UCSD-AML1 (cell line): ENCODE measurements around the gene TMX1.
"Not testable (repeated sequence)": the region's sequence is repeated elsewhere in the genome, so short reads cannot be mapped to it uniquely, and the experiment has no call there.

ENCODE experiments used
- DNase-seq: peaks from one replicate; lab custom pipeline; 2025; ENCODE audit not compliant: unreplicated experiment; lab: John Stamatoyannopoulos, UW

The TMX1 gene

GRCh38 chr14:51239813-51240803 is at the start of gene TMX1:
Gene TMX1, plus strand, starts transcription at chr14:51240247. Its CDS starts 46 bp downstream, at chr14:51240293.
- peak; percentile 98 for DNase-seq

- no peak for DNase-seq
Observed at GRCh38 chr14:51201890-51202289, 38.2 kb upstream of the TMX1 start.

GRCh38 chr14:51202914-51203665 is 37.0 kb upstream of the TMX1 start:
- no peak for DNase-seq

- DNase-seq: no peak
Observed at GRCh38 chr14:51203881-51204280, 36.2 kb upstream of the TMX1 start.

- DNase-seq: no peak
Observed at GRCh38 chr14:51205486-51205885, 34.6 kb upstream of the TMX1 start.

- no peak for DNase-seq
Observed at GRCh38 chr14:51206462-51206861, 33.6 kb upstream of the TMX1 start.

GRCh38 chr14:51207621-51208020 is 32.4 kb upstream of the TMX1 start:
- DNase-seq: no peak

GRCh38 chr14:51208982-51209381 is 31.1 kb upstream of the TMX1 start:
- no peak for DNase-seq

- no peak for DNase-seq
Observed at GRCh38 chr14:51209457-51209856, 30.6 kb upstream of the TMX1 start.

GRCh38 chr14:51210594-51210993 is 29.5 kb upstream of the TMX1 start:
- no peak for DNase-seq

- no peak for DNase-seq
Observed at GRCh38 chr14:51211149-51211548, 28.9 kb upstream of the TMX1 start.

GRCh38 chr14:51216602-51217001 is 23.4 kb upstream of the TMX1 start:
- no peak for DNase-seq

GRCh38 chr14:51219473-51220448 is 20.3 kb upstream of the TMX1 start:
- no peak for DNase-seq

- not testable (repeated sequence) for DNase-seq
Observed at GRCh38 chr14:51223463-51223862, 16.6 kb upstream of the TMX1 start.

GRCh38 chr14:51224551-51224950 is 15.5 kb upstream of the TMX1 start:
- DNase-seq: no peak

GRCh38 chr14:51225751-51226150 is 14.3 kb upstream of the TMX1 start:
- DNase-seq: no peak

GRCh38 chr14:51228391-51228790 is 11.7 kb upstream of the TMX1 start:
- DNase-seq: no peak

- DNase-seq: no peak
Observed at GRCh38 chr14:51228890-51229289, 11.2 kb upstream of the TMX1 start.

GRCh38 chr14:51236314-51236713 is 3.7 kb upstream of the TMX1 start:
- no peak for DNase-seq

- no peak for DNase-seq
Observed at GRCh38 chr14:51240804-51241380, 845 bp downstream of the TMX1 start.
